ENCODE measurements around the gene RNF149. TPM values are rescaled to one million over a fixed set of nuclear protein-coding genes. Genes with fewer than 3 reads are reported as not detected.

The RNF149 gene
- total and polyA plus RNA-seq, 2 donors (not counting 3 experiments of a cell fraction or from before 2014, with no cell fraction given): 31.3 to 66.6 TPM

DNA sequence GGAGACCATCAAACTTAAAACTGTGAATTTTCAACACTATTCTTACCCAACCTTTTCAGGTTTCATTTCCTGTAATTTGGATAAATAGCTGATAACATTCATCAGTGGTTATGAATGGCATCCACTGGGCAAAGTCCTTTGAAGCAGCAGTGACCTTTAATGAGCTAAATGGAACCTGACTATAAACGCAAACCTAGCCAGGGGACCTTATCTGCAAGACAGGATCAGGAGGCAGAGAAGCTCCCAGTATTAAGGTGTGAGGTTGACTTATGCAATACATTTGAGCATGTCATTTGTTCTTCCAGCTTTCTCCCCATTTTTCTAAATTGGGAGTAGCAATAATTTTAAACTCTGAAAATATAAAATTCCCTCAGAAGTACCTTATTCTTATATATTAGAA, 40.4 kb upstream of the RNF149 start:
- Histone ChIP-seq H3K9ac (replicated peaks; ENCODE audit: extremely low read depth, insufficient read depth, low read length) (no peak overlapping the region), H3K9me3 (replicated peaks; ENCODE audit: control insufficient read depth, insufficient read depth, low read length) (no peaks in the 10 kb centered on the region), H3K36me3 (ENCODE audit: control insufficient read depth in 2 of 2, extremely low read depth in 1 of 2, insufficient read depth in 2 of 2, low read length in 2 of 2) (no peaks in the 10 kb centered on the region), H3K4me3 (replicated peaks in 1 of 3; ENCODE audit: insufficient read depth in 1 of 3, low read depth in 1 of 3, low read length in 3 of 3) (no peak overlapping the region), H3K27ac (ENCODE audit: insufficient read depth, low read depth, low read length) (no peak overlapping the region), H3K9me1 (replicated peaks; ENCODE audit: control insufficient read depth, extremely low read depth, insufficient read depth, low read length) (no peaks in the 10 kb centered on the region), H3K27me3 (ENCODE audit: control insufficient read depth in 2 of 2, insufficient read depth in 2 of 2, low read length in 2 of 2) (no peaks in the 10 kb centered on the region), H2AFZ (ENCODE audit: low read depth, low read length) (no peak overlapping the region), H3K4me2 (ENCODE audit: insufficient read depth, low read length) (no peak overlapping the region), H3K79me2 (ENCODE audit: control insufficient read depth, insufficient read depth, low read length) (no peaks in the 10 kb centered on the region), H4K20me1 (replicated peaks; ENCODE audit: control insufficient read depth, extremely low read depth, insufficient read depth, low read length) (no peaks in the 10 kb centered on the region), H3K4me1 (ENCODE audit: control insufficient read depth, extremely low read depth, insufficient read depth, low read length) (no peaks in the 10 kb centered on the region)
- CTCF ChIA-PET: interaction anchor here (1.4 to 5.1 kb wide), 5 partner anchors 14 to 377 kb away, joined by 4 to 47 read pairs (median 10); partner anchors contain the start of gene CREG2
- DNase-seq (ENCODE audit: low read depth, low spot score) (no peak), FAIRE-seq (no peak)
- POLR2A ChIA-PET: no interaction called here
- dilution Hi-C loops (cut with MboI; ENCODE audit: extremely low pct_ligation_motif_present, low sequenced_read_pairs) (no loop called here), intact Hi-C loops (cut with micrococcal nuclease) (no loop called here)
- TF ChIP-seq, protein P1, sequence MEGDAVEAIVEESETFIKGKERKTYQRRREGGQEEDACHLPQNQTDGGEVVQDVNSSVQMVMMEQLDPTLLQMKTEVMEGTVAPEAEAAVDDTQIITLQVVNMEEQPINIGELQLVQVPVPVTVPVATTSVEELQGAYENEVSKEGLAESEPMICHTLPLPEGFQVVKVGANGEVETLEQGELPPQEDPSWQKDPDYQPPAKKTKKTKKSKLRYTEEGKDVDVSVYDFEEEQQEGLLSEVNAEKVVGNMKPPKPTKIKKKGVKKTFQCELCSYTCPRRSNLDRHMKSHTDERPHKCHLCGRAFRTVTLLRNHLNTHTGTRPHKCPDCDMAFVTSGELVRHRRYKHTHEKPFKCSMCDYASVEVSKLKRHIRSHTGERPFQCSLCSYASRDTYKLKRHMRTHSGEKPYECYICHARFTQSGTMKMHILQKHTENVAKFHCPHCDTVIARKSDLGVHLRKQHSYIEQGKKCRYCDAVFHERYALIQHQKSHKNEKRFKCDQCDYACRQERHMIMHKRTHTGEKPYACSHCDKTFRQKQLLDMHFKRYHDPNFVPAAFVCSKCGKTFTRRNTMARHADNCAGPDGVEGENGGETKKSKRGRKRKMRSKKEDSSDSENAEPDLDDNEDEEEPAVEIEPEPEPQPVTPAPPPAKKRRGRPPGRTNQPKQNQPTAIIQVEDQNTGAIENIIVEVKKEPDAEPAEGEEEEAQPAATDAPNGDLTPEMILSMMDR (IDR thresholded peaks at IDR 0.05; ENCODE audit: extremely low read depth in 1 of 2, insufficient read depth in 1 of 2, low read depth in 1 of 2, low read length in 2 of 2): no peak
- TF ChIP-seq, protein P2, sequence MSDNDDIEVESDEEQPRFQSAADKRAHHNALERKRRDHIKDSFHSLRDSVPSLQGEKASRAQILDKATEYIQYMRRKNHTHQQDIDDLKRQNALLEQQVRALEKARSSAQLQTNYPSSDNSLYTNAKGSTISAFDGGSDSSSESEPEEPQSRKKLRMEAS (IDR thresholded peaks at IDR 0.05; ENCODE audit: insufficient read depth, insufficient read length): no peak
- no peak for TF ChIP-seq GATA2 (IDR thresholded peaks at IDR 0.05; ENCODE audit: insufficient read depth, insufficient read length, low read depth, low read length)
- TF ChIP-seq JUN (IDR thresholded peaks at IDR 0.05; ENCODE audit: borderline replicate concordance, insufficient read depth, insufficient read length, low read depth): no peak
- TF ChIP-seq POLR2A (IDR thresholded peaks at IDR 0.05; ENCODE audit: low read depth, low read length): no peak
- TF ChIP-seq POLR2AphosphoS5 (IDR thresholded peaks at IDR 0.05; ENCODE audit: insufficient read depth, low read depth, low read length): no peak
- TF ChIP-seq FOS (IDR thresholded peaks at IDR 0.05; ENCODE audit: borderline replicate concordance, insufficient read depth, low read length): no peak
- no peak for TF ChIP-seq MYC (IDR thresholded peaks at IDR 0.05; ENCODE audit: low read depth, low read length)
- BruUV-seq (replicated peaks): no TSS peak

Measured in endothelial cell of umbilical vein (primary cell).